ENCODE data around the gene SPRED3.

DNA sequence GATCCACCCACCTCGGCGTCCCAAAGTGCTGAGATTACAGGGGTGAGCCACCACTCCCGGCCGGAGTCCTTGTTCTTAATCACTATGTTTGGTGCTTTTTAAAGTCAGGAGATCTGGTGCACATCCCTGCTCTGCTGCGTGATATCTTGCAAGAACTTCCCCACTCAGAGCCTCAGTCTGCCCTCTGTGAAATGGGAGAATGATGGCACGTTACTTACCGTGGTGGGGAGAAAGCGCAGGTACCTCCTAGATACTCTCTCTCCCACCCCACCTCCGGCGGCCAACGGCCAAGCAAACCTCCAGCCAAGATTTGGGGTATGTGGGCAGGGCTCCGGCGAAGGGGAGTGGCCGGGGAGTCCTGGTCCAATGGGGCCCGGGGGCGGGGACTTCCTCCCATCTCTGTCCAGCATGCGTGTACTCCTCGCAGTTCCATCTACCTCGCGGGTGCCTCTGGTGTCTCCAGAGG is 44.8 kb downstream of the SPRED3 start, which contains the start of gene RYR1:
- TF ChIP-seq, protein P1, sequence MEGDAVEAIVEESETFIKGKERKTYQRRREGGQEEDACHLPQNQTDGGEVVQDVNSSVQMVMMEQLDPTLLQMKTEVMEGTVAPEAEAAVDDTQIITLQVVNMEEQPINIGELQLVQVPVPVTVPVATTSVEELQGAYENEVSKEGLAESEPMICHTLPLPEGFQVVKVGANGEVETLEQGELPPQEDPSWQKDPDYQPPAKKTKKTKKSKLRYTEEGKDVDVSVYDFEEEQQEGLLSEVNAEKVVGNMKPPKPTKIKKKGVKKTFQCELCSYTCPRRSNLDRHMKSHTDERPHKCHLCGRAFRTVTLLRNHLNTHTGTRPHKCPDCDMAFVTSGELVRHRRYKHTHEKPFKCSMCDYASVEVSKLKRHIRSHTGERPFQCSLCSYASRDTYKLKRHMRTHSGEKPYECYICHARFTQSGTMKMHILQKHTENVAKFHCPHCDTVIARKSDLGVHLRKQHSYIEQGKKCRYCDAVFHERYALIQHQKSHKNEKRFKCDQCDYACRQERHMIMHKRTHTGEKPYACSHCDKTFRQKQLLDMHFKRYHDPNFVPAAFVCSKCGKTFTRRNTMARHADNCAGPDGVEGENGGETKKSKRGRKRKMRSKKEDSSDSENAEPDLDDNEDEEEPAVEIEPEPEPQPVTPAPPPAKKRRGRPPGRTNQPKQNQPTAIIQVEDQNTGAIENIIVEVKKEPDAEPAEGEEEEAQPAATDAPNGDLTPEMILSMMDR (IDR thresholded peaks at IDR 0.05) = no peak
- TF ChIP-seq EP300 (IDR thresholded peaks at IDR 0.05) = no peak

All from esophagus muscularis mucosa (tissue), 3 donors.